ENCODE measurements around the gene XCR1. TPM values are rescaled to one million over a fixed set of nuclear protein-coding genes. Genes with fewer than 3 reads are reported as not detected.

Gene XCR1
- not detected for total RNA-seq

GRCh38 chr3:46027021-46027705 is at the start of gene XCR1:
TSS of gene XCR1 (minus strand) at chr3:46027483. CDS start at chr3:46021947, 5,536 bp downstream.

GRCh38 chr3:45995236-45996192 is 31.8 kb downstream of the XCR1 start, which contains the start of gene FYCO1:
TSS of gene FYCO1 (minus strand) at chr3:45995824. CDS start at chr3:45984910, 10,914 bp downstream.

Other genes with a start within 250 kb of the XCR1 start
- gene SLC6A20, start 230.9 kb downstream of the XCR1 start, total RNA-seq = 1.6 TPM
- 29.4 TPM for gene LZTFL1, start 185.4 kb downstream of the XCR1 start, total RNA-seq
- not detected for gene CCR9, start 140.9 kb downstream of the XCR1 start, total RNA-seq
- gene CXCR6, start 84.0 kb downstream of the XCR1 start, total RNA-seq = not detected
- 3.1 TPM for gene FYCO1, start 31.7 kb downstream of the XCR1 start, total RNA-seq
- 0.94 TPM for gene CCR1, start 180.8 kb upstream of the XCR1 start, total RNA-seq
- not detected for gene CCR3, start 215.0 kb upstream of the XCR1 start, total RNA-seq